LHCN-M2 (cell line): ENCODE results near the gene SMOC2. TPM values are rescaled to one million over a fixed set of nuclear protein-coding genes. Genes with fewer than 3 reads are reported as not detected.

Source experiments
- DNase-seq: peaks from one replicate; pipeline ENCODE4 v3.0.0-alpha.2; 2012; ENCODE audit warnings: low read depth
- total RNA-seq: library from RNA; depleted of rRNA; stranded (reverse); fragments of >200 nt; gene quantifications from 2 replicates; pipeline ENCODE4 v1.2.3, GENCODE V29; 2014

The SMOC2 gene
- total RNA-seq, 1 experiment from 2014 or later: not detected

DNA sequence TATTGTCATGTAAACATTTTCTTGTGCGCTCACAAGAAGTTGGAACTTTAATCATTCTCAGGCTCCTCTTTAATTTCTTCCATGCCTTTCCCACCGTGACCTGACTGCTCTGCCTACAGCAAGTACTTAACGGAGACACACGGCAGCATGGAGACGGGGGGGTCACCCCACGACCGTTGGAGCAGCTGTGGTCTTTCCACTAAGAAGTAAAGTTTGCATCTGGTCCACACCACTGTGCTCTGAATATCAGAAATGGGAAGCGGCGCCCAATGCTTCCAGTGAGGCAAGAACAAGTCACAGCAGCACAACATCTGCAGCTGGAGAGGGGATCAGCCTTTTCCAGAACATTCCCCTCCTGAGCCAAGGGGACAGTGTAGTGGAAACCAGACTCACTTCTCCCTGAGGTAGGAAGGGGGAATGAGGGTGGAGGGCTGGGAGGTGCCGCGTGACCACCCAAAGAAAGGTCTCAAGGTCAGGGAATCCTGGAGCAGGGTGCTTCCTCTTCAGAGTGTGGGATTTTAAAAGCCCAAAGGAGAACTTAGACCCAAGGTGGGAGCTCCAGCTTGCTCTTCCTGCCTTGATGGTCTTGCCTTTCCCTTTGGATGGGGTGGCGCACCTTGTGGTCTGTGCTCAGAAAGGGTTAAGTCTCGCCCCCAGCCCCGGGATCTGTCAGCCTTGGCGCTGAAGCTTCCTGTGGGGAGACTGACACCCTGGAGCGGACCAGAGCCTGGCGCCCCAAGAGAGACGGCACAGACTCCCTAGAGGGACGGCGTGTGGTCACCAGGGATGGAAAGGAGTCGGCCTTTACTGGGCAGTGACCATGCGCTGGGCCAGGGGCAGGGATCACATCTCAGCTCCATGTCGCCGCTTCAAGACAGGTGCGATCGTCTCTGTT, 25.6 kb upstream of the SMOC2 start:
- DNase-seq: no peak

DNA sequence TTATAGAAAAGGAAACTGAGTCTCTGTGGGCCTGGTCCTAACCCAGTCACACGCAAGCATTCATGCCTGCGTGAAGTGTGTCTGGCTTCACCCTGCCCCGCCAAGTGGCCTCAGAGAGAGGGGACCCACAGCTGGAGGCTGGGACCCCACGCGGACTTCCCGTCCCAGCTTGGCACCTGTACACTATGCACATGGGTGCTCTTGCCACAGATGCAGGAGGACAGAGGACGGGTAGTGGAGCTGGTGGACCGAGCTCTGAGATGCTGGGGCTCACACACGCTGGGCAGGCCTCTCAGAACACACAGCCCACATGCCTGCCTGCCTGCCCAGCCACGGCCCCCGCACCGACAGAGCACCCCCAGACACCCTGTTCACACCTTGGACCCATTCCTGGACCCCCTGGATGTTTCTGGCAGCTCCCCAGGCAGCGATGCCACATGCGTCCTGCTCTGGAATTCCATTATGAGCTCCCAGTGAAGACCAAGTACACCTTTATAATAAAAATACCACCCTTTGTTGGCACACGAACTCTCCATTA, 24.9 kb upstream of the SMOC2 start:
- no peak for DNase-seq

DNA sequence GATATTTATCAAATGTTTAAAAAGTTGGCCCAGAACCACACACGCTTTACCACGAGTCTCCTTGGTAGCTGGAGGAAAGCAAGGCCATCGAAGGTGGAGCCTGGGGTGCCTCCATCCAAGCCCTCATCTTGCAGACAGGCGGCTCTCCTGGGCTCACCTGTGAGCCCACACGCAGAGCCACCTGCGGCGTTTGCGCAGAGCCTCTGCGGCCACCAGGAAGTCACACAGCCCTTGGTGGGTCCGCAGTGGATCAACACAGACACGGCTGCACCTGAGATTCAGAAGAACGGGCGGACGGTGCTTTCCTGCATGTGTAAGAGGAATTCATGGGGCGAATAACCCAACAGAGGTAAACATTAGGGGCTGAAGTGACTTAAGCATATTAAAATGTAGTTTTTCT, 24.5 kb upstream of the SMOC2 start:
- no peak for DNase-seq

DNA sequence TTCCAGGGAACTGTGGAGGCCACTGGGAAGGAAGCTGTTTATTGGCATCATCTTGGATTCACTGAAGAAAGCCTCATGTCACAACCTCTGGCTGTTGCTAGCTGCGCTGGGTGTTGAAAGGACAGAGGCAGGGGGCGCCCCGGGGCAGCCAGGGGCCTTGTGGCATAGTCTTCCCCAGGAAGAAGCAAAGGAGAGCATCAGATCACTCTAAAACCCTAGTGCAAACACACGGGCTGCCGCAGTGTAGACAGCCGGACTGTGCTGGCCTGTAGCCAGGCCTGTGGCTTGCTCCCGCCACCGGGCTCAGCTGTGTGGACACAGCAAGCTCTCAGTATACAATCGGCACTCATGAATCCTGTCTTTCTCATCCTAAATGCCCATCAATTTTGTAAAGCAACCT, 23.8 kb upstream of the SMOC2 start:
- DNase-seq: no peak

DNA sequence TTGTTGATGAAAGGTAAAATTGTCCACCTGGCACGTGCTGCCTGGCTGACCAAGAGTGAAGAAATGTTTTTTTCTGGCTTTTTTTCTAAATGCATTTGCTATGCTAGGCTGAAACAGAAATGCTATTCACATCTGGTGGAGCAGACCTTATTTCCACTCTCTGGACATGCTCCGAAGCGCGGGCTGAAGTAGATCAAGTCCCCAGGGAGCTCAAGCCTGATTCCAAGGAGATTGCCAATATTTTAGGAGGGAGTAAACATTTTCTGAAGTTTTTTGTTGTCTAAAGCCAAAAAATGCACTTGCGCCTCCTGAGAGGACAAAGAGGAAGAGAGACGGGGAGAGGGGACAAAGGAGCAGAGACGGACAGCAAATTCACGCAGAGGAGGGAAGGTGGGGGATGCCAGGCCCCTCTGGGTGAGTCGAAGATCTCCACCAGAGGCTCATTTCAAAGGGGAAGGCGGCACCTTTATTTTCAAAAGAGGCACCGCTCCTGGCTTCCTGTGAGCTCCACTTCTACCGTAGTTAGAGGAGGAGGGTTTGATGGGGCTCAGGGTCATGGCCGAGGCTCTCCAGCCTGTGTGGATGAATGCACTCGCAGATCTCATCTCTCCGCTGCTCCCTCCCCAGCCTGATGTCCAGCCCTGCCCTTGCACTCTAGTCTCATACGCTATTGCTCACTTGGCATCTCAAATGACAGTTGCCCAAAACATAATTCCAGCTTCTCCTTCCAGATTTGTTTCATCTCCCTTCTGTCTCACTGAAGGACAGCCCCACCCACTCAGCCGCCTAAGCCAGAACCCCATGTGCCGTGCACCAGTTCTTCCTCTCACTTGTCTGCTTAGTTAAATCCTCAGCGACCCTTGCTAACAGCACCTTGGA, 23.1 kb upstream of the SMOC2 start:
- no peak for DNase-seq

DNA sequence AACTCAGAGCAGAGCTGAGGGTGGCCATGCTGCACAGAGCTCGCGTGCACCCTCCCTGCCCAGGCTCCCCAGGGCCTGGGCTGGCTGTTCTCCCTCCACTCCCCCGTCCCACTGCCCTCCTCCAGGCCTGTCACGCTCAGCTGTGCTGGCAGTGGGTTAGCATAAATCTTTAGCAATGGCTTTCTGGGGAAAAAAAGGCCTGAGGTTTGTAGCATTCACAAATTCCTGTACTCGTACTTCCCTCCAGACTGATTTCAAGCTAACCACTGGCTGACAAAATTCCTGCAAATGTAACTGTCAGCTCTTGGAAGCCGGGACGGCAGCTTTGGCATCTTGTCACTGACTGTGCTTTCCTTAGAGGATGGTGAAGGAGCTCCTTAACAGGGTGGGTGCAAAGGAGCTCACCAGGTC, 22.3 kb upstream of the SMOC2 start:
- DNase-seq: no peak

DNA sequence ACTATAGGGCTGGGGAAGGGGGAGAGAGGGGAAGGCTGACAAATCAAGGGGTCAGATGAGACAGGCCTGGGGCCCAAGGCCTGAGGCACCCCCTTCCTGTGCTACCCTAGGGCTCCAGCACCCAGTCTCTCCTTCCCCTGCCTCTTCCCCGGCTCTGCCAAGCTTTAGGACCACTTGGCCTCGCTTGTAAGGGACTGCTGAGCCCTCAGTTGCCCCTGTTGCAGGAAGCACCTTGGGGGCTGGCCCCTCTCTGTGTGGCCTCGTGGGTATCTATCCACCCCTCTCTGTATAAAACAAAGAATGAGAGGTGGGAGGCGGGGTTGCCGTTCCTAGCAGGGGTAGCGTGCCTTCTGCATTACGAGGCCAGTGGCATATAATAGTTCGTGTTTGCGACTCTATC, 21.4 kb upstream of the SMOC2 start:
- no peak for DNase-seq

DNA sequence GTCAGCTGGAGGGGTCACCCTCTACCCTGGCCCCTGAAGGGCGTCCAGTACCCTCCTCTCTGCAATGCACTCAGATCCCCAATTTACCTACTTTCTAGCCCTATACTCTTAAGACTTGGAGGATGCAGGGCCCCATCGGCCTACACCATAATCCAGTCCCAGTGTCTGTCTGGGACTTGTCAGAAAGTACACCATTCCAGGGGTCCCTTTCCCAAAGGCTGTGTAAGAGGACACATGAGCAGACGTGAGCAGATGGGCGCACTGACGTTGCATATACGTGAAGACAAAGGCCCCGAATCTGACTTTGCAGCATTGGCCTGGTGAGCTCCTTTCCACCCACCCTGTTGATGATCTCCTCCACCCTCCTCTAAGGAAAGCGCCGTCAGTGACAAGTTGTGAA, 20.9 kb upstream of the SMOC2 start:
- no peak for DNase-seq

DNA sequence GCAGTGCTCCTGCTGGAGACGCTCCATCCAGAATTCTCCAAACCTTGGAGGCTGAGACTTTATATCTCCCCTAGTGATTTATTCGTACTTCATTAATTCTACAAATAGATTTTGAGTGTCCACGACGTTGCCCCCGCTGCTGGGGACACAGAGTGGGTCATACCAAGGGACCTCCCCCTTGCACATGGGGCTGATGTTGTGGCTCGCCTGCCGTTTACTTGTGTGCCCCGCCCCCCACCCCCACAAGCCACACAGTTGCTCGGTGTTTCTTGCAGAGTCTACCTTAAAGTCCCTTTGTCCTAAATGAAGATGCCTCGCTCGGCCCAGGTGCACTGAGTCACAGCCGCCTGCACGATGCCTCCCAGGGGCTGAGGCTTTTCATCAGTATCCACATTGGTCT, 20.3 kb upstream of the SMOC2 start:
- DNase-seq: no peak

DNA sequence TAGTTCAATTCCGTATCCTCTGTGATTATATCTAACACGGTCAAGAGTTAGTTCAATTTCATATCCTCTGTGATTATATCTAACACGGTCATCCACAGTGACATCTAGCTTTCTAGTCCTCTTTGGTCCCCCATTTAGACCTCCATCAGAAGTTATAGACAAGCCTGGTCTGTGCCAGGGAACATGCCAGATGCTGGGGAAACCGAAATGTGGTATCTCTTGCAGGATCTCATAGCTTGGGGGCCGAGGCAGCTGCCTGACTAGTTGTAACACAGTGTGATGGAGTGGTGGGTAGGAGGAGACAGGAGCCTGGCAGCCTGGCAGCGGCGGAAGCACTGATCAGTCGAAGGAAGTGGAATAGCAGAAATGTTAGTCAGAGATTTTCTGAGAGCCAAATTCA, 13.8 kb upstream of the SMOC2 start:
- no peak for DNase-seq

DNA sequence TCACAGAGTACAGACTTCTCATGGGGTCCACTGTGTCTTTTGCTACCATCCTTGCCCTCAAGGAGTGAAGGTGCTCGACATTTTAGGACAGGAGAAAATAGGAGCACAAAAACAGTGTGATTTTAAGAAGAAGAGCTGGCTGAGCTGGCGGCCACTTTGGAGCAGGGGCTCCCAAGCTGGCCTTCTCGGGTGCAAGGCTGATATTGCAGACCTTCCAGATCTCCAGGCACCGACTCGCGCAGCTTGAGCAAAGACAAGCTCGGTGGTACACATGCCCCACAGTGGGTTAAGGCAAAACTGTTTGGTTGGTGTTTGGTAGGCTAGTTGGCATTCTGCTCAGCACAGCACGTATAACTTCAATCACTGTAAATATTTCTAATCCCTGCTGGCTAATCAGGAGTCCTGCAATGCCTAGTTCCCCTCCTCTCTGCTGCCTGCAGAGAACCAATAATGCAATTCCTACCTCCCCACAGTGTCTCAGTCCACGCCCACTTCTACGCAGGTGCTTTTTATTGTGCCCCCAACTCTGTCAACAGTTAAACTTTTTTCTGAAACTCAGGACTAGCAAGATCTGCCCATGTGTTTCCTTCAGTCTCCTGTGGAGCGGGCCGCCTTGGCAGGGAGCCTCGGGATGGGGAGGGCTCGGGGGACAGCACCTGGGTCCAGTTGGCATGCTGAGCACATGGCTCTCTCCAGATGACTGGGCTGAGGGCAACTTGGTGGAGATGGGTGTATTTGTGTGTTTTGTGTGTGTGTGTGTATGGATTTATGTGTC, 12.7 kb upstream of the SMOC2 start:
- DNase-seq: no peak

DNA sequence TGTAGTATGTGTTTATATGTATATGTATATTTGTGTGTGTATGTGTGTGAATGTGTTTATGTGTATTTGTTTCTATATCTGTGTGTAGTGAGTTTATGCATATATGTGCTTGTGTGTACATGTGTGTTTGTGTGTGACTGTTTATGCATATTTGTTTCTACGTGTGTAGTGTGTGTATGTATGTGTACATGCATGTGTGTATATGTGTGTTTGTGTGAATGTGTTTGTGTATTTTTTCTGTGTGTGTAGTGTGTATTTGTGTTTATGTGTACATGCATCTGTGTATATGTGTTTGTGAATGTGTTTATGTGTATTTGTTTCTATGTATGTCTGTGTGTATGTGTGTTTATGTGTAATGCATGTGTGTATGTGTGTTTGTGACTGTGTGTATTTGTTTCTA, 12.1 kb upstream of the SMOC2 start:
- DNase-seq: no peak

DNA sequence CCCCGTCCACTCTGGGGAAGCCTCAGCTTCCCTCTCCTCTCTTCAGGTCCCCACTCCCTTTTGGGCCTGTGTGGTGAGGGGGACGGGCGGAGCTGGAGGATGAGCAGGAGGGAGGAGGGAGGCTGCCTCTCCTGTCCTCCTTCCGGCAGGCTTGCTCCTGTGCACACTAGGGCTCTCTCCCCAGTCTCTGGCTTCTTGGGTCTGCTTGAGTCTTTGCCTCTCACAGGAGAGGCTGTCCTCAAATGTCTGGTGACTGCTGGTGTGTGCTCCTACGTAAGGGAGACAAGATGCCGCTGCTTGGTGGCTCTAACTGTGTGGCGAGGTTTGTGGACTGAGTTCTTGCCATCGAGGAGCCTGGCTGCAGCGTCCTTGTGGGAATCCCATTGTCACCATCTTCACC, 8.8 kb upstream of the SMOC2 start:
- DNase-seq: no peak

DNA sequence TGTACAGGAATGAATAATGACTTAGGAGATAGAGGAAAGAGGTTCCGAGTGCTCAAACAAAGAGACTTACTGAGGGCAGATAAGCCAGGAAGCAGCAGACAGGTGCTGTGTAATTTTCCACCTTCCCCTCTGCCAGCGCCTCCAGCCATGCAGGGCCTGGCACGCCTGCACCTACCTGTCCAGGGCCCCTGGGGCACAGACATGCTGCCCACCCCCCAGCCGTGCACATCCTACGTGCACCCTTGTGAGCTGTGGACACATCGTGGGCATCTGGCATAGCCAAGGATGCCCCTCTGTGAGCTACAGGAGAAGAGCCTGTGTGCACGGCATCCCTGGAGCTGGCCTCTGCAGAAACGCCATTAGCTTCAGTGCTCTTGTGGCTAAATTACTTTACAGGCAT, 7.1 kb upstream of the SMOC2 start:
- DNase-seq: no peak

DNA sequence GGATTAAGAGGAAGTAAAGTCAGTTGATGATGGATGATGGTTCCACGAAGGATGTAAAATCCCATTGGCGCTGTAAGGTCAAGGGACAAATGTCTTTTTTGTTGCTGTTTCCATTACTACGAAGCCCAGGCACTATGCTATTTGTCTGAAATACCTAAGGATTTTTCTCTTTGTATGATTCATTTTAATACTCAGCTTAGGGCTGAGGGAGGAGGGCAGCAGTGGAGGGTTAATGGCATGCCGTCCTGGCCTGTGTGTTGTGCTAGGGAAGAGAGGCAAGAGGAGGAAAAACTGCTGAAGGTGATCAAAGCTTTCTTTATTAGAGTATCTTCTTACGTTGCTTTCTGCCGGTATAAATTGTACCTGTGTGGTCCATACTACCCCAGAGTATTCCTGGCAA, 6.5 kb upstream of the SMOC2 start:
- DNase-seq: no peak

DNA sequence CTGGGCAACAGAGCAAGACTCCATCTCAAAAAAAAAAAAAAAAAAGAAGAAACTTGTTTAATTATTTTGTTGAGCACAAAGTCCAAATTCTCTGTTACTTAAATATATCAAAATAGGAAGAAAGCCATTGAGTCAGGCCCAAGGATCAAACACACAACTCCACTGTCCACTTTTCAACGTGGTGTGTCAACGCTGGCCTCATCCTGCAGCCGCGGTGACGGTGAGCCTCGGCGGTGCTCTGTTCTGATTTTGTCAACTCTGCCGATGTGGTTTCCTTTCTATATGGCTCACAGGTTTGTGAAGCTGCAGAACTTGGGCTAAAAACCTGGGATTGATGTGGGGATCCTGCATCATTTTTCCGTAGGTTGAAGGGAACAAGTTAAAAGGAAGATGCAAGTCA, 3.2 kb upstream of the SMOC2 start:
- DNase-seq: no peak

DNA sequence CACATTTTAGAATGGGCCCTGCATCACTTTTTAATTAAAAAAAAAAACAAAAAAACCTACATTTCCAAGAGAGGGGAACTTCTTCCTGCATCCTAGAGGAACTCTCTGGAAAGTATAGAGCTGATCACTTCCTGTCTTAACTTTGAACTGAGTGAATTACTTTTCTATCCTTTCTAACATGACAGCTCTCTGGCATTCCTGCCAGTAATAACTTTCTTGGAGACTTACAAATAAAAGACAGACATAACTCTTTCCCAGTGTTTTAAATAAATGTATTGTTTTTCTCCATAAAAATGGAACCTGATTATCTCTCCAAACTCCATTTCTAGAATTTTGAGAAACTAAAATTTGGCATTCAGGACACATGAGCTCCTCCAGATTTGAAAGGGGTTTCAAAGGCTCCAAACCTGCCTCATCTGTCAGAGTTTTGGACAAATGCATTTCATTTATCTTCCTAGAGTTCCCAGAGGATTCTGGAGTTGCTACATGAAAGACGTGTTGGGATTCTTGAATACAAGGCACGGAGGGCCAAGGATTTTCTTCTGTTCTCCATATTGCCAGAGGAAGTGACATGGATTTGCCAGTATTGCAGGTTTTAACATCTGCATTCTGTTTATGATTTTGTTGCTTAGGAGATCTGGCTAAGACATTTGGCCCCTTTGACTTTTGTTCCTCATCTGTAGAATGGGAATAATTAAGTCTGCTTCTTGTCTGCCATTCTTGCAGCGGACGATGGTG, 2.0 kb upstream of the SMOC2 start:
- DNase-seq: no peak

DNA sequence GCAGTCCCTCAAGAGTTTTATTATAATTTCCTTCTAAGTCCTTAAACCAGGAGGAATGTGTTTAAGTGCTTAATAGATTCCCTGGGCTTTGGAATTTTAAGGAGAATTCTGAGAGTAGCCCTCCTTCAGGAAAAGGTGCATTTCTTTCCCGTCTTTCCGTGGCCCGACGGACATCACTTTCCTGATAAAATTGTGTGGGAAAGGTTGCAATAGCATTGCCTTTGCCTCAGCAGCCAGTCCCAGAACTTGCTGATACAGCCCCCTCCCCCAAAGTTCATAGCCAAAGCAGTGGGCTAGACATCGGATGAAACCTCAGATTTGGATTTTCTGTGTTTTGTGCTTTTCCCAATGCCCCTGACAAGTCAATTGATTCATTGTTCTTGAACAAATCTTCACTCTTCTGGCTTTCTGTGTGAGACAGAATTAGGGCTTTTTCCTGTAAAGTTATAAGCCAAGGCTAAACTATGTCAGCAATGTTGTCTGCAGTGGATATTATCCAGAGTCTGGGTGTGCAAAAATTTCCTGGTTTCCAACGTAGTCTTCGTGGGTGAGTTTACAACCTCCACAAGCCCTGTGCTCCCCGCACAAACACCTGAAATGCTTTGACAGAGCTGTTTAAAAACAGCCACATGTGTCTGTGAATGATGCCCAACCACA, 1.1 kb upstream of the SMOC2 start:
- no peak for DNase-seq

DNA sequence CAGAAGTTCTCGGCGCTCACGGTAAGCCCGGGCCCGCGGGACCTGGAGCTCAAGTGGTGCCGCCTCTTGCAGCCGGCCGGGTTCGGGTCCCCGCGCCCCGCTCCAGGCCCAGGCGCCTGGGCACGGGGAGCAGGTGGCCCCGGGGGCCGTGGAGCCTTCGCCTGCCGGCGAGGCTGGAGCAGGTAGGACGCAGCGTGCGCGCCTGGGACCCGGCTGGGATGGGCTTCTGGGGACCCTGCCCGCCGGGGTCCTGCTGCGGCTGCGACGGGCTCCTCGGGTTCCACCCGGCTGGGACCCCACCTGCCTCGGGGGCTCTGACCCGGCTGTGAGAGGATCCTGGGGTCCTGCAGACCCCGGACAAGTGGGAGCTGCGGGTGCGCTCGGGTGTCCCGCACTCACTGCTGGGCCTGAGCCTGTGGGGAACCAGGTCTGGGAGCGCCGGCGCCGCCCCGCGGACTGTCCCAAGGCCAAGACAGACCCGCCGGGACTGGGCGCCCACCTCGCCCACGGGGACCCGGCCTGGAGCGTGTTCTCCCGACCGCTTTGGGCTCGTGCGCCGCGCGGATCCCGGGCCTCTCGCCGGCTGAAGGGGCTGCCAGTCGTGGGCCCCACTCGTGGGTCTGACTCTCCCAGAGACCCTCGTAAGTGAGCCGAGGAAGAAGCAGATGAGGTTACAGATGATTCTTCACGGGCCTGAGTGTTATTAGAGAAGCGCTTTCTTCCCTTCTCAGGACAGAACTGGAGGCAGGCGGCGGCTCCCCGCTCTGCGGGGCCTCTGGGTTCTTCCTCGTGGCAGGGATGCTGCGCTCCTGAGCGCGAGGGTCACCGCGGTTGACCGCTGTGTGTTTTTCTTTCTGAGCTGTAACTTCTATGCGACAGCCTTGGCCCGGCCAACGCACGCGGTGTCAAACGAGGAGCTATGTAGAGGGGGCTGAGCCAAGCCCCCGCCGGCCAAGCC, 729 bp downstream of the SMOC2 start:
- no peak for DNase-seq
